Effector memory CD8-positive, alpha-beta T cell (primary cell): Measurements from ENCODE around the gene INPP5A.
A peak's percentile ranks its signal among the peaks of the same experiment; 100 is the strongest.

Source experiments
- ATAC-seq: fragments of 150-1000 bp; cut with Tn5 transposase; replicated peaks from 2 replicates; pipeline ENCODE4 v1.10.0; 2021; ENCODE audit warnings: mild to moderate bottlenecking, moderate library complexity
- DNase-seq, 3 experiments: peaks; one replicate each; pipeline ENCODE4 v3.0.0; 2021
- H3K27ac Mint-ChIP-seq, 2 donors: one replicate each; pipeline ENCODE4 v1.8.0; 2022; ENCODE audit warnings: mild to moderate bottlenecking in 2 of 2, mixed read lengths in 2 of 2, moderate library complexity in 2 of 2
- H3K27me3 Mint-ChIP-seq, 2 donors: one replicate each; pipeline ENCODE4 v1.8.0; 2022; ENCODE audit warnings: mixed read lengths in 2 of 2
- H3K36me3 Mint-ChIP-seq: one replicate; pipeline ENCODE4 v1.8.0; 2022; ENCODE audit warnings: mild to moderate bottlenecking, moderate library complexity, mixed read lengths; ENCODE audit not compliant: insufficient read depth
- H3K4me1 Mint-ChIP-seq, 2 donors: one replicate each; pipeline ENCODE4 v1.8.0; 2022; ENCODE audit warnings: low read depth in 2 of 2, mixed read lengths in 2 of 2
- H3K4me3 Mint-ChIP-seq, 2 donors: one replicate each; pipeline ENCODE4 v1.8.0; 2022; ENCODE audit warnings: mild to moderate bottlenecking in 2 of 2, mixed read lengths in 2 of 2, moderate library complexity in 2 of 2
- H3K9me3 Mint-ChIP-seq, 2 donors: one replicate each; pipeline ENCODE4 v1.8.0; 2022; ENCODE audit warnings: mixed read lengths in 2 of 2

INPP5A gene

DNA sequence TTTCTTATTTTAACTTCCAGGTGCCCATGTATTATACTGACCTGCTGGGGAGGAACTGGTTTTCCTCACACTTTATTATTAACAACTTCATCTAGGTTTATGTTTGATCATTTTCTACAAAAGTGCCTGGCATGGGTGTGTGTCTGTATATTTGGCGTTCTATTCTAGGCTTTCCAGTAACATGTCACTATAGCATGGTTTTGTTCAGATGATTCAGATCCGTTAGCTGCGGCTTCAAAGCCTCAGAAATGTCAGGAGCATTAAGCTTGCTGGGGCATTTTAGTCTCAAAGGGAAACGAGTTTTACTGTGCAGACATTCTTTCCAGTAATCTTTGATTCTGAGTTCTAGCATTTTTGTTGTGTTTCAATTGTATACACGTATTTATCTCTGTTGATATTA, 2.3 kb downstream of the INPP5A start:
- no peaks in the 10 kb centered on the region for H3K27me3 Mint-ChIP-seq
- H3K36me3 Mint-ChIP-seq, result peaks cover 13% of the 10 kb centered on the region
- no peak for ATAC-seq
- DNase-seq, result no peak
- H3K4me1 Mint-ChIP-seq, result peaks cover 41 to 49% of the 10 kb centered on the region in 2 donors
- H3K9me3 Mint-ChIP-seq, result no peaks in the 10 kb centered on the region
- peak overlapping the region in 1 of 2 donors; percentile 15 for H3K27ac Mint-ChIP-seq
- no peak overlapping the region for H3K4me3 Mint-ChIP-seq

DNA sequence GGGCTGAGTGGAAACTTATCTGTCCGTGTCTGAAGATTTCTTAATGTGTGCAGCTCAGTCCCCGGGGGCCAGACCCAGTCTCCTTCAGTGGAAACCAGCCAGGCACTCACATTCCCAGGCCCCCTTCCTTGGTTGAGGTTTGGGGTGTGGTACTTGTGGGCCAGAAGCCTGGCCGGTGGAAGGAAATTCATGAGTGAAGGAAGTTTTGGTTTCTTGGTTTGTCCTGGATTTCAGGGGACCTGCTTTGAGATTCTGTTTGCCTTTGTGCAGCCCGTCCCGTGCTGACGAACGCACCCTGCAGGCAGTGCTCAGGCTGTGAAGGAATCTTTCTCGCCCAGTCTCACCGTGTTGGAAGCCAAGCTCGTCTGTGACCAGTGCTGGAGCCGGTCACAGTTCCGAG, 2.9 kb downstream of the INPP5A start:
- peaks cover 37 to 47% of the 10 kb centered on the region in 2 donors for H3K4me1 Mint-ChIP-seq
- ATAC-seq, result no peak

DNA sequence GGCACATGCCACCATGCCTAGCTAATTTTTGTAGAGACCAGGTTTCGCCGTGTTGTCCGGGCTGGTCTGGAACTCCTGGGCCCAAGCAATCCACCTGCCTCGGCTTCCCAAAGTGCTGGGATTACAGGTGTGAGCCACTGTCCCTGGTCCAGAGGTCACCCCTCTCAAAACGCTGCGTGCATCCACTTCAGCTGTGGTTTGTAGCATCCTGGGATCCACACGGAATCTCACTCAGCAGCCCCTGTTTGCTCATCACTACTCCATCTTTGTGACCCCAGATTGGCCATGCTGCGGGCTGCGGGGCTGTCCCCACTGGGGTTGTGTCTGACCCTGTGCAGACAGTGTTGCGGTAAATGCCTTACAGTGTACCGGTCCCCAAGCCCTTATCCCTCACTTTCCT, 3.5 kb downstream of the INPP5A start:
- no peak for DNase-seq
- no peak for ATAC-seq
- Mint-ChIP-seq H3K36me3 (peaks cover 9% of the 10 kb centered on the region), H3K4me1 (peaks cover 37 to 51% of the 10 kb centered on the region in 2 donors), H3K9me3 (no peaks in the 10 kb centered on the region), H3K4me3 (peak overlapping the region in 1 of 2 donors; percentile 10), H3K27me3 (no peaks in the 10 kb centered on the region), H3K27ac (peak overlapping the region in 1 of 2 donors; percentile 44)

More for the DNA sequence above, 2.9 kb downstream of the INPP5A start:
- Mint-ChIP-seq H3K9me3 (no peaks in the 10 kb centered on the region), H3K27ac (no peak overlapping the region), H3K4me3 (no peak overlapping the region), H3K27me3 (no peaks in the 10 kb centered on the region), H3K36me3 (peaks cover 9% of the 10 kb centered on the region)
- DNase-seq, result no peak

DNA sequence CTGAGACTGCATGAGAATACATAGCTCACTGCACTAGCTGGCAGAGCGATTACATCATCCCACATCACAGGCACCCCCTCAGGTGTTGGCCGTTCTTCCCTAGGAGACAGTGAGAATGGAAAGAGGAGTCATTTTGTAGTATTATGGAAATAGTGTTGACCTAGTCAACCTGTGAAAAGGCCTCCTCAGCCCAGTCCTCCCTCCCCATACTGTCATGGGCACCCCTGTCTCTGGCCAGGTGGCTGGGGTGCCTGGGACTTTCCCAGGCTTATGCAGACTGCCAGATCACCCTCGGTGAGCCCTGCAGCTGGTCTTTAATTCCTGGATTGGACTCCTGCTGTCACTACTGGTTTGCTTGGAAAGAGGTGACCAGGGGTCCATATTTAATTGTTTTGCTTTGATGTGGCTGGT, 4.0 kb downstream of the INPP5A start:
- no peaks in the 10 kb centered on the region for H3K9me3 Mint-ChIP-seq
- H3K27ac Mint-ChIP-seq, result peak overlapping the region in 1 of 2 donors; percentile 44
- H3K4me3 Mint-ChIP-seq, result peak overlapping the region in 1 of 2 donors; percentile 10

DNA sequence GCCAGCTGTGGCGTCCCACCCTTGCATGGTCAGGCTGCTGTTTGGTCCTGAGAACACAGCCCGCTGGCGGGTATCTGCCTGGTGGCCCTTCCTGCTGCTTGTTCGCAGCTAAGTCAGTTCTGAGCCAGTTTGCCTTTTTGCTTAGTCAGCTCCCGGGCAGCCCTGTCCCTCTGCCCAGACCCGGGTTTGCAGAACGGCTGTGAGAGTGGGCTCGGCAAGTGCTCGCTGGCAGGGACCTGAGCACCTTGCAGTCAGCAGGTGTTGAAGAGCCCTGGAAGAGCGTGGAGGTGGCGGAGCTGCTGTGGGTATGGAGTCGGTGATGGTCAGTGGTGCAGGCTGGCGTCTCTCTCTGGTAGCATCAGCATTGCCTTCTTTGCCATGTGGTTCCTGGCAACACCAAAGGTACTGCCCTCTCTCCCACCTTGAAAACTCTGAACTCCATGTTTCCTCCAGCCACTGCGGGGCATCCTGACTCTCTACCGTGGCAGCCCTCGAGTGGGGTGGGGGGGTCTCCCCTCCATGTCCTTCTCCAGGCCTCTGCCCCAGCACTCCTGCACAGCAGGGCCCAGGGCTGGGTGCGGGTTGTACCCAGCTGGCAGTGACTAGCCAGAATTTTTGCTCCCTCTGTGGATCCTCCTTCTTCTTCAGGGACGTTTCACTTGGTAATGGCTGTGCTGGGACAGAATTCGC, 4.6 kb downstream of the INPP5A start:
- no peaks in the 10 kb centered on the region for H3K27me3 Mint-ChIP-seq
- ATAC-seq (no peak), DNase-seq (no peak)
- peaks cover 7% of the 10 kb centered on the region for H3K36me3 Mint-ChIP-seq
- H3K9me3 Mint-ChIP-seq, result no peaks in the 10 kb centered on the region
- H3K4me3 Mint-ChIP-seq, result peak overlapping the region in 1 of 2 donors; percentile 10
- peaks cover 33 to 53% of the 10 kb centered on the region in 2 donors for H3K4me1 Mint-ChIP-seq
- peak overlapping the region in 1 of 2 donors; percentile 44 for H3K27ac Mint-ChIP-seq

More for the DNA sequence above, 4.0 kb downstream of the INPP5A start:
- no peaks in the 10 kb centered on the region for H3K27me3 Mint-ChIP-seq
- ATAC-seq (no peak), DNase-seq (no peak)
- H3K4me1 Mint-ChIP-seq, result peaks cover 34 to 49% of the 10 kb centered on the region in 2 donors
- peaks cover 9% of the 10 kb centered on the region for H3K36me3 Mint-ChIP-seq

DNA sequence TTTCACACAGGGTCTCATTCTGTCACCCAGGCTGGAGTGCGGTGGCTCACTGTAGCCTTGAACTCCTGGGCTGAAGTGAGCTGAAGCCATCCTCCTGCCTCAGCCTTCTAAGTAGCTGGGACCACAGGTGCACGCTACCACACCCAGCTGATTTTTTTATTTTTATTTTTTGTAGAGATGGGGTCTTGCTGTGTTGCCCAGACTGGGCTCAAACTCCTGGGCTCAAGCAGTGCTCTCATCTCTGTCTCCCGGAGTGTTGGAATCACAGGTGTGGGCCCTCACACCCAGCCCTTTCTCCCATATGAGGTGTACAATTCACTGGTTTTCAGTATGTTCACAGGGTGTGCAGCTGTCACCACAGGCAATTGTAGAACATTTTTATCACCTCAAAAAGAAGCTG, 5.2 kb downstream of the INPP5A start:
- H3K4me1 Mint-ChIP-seq, result peaks cover 33 to 53% of the 10 kb centered on the region in 2 donors

DNA sequence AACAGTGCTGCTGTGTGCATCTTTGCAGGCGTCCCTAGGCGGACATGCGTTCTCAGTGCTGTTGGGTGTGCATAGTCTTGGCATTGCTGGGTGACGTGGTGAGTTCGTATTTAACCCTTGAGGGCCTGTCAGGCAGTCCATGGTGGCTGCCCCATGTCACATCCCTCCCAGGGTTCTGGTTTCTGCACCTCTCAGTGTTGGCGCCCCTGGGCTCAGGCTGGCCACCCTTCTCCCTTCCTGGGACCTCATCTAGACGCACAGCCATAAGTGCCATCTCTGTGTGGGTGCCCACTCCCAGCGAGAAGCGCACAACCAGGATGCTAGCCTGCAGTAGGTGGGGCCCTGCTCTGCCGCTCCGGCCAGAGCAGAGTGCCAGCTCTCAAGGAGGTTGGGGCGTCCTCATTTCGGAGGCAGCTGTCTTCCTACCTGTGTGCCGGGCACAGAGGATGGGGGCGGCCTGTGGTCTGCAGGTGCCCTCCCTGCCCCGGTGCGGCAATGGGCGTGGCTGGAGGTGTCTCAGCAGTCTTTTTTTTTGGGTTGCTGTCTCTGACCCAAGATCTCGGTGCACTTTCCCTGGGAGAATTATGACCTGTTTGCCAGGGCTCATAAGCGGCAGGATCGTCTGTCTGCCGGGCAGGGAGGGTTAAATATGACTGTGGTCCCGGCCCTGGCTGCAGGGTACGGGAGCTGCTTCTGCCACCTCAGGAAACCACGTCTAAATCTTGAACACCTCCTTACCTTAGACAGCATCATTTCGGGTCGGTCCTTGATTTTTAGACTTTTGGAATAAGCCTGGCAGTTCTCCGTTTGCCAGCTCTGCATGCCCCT, 6.5 kb downstream of the INPP5A start:
- Mint-ChIP-seq H3K4me1 (peaks cover 24 to 44% of the 10 kb centered on the region in 2 donors), H3K36me3 (peaks cover 6% of the 10 kb centered on the region), H3K9me3 (no peaks in the 10 kb centered on the region), H3K27ac (peak overlapping the region in 1 of 2 donors; percentile 70), H3K27me3 (no peaks in the 10 kb centered on the region), H3K4me3 (peak overlapping the region; percentile 80 to 81)
- ATAC-seq, result peak; percentile 40
- no peak for DNase-seq

More for the DNA sequence above, 5.2 kb downstream of the INPP5A start:
- ATAC-seq (no peak), DNase-seq (no peak)
- H3K4me3 Mint-ChIP-seq, result no peak overlapping the region
- H3K36me3 Mint-ChIP-seq, result peaks cover 2% of the 10 kb centered on the region
- no peaks in the 10 kb centered on the region for H3K9me3 Mint-ChIP-seq
- no peak overlapping the region for H3K27ac Mint-ChIP-seq
- no peaks in the 10 kb centered on the region for H3K27me3 Mint-ChIP-seq

DNA sequence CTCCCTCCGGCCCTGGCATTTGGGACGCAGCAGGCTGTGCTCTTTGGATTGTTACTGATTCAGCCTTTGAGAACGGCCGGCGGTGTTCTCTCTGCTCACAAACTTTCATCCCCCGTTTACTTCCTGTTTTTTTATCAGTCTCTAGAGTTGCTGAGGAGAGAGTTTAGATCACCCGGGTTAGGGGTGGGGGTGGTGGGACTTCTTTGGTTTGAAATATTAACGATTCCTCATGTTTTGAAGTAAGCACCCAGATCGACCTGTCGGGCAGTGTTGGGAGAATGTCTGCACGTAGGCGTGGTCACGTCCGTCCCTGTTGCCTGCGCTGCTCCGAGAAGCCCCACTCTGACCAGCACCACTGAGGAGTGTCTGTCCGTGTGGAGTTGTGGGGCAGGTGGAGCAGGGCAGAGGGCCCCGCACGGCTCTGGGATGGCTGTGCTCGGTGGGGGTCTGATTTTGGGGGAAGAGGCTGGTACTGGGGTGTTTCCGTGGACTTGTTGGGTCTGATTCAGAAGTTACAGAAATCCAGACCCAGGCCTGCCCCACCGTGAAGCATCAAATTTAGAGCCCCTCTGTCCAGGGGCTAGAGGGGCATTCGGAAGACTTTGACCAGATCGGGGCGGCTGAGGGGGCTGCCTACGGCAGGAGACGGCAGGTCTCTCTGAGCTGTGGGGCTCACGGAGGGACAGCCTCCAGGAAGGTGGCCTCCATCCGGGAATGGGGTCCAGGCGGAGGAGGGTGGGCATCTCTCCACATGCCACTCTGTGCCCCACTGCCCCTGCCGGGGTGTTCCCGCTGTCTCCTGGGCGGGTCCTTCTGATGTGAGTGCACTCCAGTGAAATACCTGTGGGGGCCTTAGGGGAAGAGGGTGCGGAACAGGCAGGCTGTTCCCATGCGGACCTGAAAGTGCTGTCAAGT, 7.4 kb downstream of the INPP5A start:
- Mint-ChIP-seq H3K4me3 (peak overlapping the region; percentile 80 to 81), H3K27me3 (no peaks in the 10 kb centered on the region), H3K27ac (peak overlapping the region in 1 of 2 donors; percentile 70), H3K4me1 (peaks cover 20 to 46% of the 10 kb centered on the region in 2 donors), H3K9me3 (no peaks in the 10 kb centered on the region), H3K36me3 (peaks cover 6% of the 10 kb centered on the region)
- ATAC-seq, result peak; percentile 37
- DNase-seq, result no peak

DNA sequence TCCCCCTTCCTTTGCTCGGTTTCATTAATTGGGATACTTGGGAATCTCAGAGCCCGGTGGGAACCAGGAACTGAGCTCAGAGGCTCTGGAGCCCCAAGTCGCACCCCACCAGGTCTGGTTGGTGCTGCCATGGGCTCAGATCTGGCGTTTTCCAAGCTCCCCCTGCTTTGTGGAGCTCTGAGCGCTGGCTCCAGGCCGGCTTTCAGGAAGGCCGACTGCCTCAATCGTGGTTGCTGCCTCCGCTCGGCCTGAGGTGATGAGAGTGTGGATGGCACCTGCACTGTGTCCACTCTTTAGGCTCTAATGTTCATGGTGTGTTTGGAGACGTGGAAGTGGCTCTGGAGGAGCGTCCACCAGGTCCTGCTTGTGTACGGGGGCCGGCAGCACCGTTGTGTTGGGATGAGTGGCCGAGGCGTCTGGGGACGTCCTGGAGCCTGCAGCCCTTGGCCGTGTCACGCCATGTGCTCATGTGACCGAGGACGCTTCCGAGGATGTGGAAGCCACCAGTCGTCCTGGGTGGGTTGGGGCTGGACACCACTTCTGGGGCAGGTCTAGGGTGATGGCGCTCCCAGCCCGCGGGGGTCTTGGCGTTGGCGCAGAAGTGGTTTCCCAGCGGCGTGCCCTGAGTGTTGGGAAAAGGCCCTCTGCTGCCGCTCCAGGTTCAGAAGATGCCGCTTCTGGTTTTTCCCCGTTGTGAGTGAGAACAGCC, 8.2 kb downstream of the INPP5A start:
- no peaks in the 10 kb centered on the region for H3K9me3 Mint-ChIP-seq
- no peak for ATAC-seq

DNA sequence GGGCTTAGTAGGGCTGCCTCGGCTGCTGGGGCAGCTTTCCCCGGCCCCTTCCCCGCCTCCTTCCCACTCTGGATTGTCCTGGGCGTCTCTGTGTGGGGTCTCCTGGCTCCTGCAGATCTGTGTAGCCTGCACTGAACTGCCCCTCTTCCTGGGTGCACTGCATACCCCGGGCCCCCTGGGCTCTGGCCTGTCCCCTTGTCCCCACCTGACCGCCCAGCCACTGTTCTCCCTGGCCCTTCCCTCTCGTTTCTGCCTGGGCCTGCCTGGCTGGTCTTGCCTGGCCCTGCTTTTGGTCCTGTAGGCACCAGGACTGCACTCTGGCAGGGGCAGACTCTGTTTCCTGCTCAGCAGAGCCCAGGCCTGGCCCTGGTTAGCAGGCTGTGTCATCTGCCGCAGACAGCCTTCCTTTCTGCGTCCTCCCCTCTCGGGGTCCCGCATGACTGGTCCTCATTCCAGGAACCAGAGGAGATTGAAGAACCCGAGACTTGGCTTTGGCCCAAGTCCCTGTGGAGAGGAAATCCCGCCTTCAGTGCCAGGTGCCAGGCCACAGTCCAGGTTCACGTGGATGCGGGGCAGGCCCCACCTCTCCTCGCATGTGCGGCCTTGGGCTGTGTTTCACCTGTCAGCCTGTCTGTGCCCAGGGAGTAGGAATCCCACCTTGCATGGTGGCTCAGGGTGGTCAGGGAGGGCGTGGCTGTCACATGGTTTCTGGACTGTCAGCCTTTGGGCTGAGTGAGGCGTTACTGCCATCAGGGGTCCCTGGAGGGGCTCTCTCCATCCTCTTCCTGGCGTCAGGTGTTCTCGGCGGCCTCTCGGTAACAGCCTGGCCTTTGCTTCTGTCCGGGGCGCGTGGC, 9.2 kb downstream of the INPP5A start:
- H3K27me3 Mint-ChIP-seq, result no peaks in the 10 kb centered on the region
- peak overlapping the region in 1 of 2 donors; percentile 17 for H3K4me3 Mint-ChIP-seq
- peaks cover 20 to 48% of the 10 kb centered on the region in 2 donors for H3K4me1 Mint-ChIP-seq
- H3K27ac Mint-ChIP-seq, result peak overlapping the region in 1 of 2 donors; percentile 36
- no peak for ATAC-seq
- H3K36me3 Mint-ChIP-seq, result peaks cover 6% of the 10 kb centered on the region
- no peak for DNase-seq
- H3K9me3 Mint-ChIP-seq, result no peaks in the 10 kb centered on the region

More for the DNA sequence above, 8.2 kb downstream of the INPP5A start:
- Mint-ChIP-seq H3K27me3 (no peaks in the 10 kb centered on the region), H3K4me3 (peak overlapping the region in 1 of 2 donors; percentile 17), H3K27ac (peak overlapping the region in 1 of 2 donors; percentile 70), H3K4me1 (peaks cover 12 to 47% of the 10 kb centered on the region in 2 donors), H3K36me3 (peaks cover 6% of the 10 kb centered on the region)
- DNase-seq, result no peak

DNA sequence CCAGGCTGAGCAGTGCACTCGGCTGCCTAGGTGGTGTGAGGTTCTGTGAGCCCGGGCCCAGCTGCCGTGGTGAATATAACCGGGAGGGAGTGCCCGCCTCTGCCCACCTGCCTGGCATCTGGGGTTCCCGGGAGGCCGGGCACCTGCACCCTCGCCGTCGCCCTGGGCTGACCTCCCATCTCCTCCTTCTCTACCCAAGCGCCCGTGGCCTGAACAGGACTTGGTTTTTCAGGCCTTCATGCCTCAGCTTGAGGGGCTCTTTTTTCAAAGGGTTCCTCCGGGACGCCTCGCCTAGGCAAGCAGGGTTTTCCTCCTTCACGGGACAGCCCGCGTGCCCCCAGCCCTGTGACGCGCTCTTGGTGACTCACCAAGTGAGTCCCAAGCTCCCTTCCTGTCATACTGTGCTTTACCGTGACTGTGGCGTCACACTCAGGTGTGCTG, 9.9 kb downstream of the INPP5A start:
- Mint-ChIP-seq H3K4me3 (no peak overlapping the region), H3K4me1 (peaks cover 22 to 50% of the 10 kb centered on the region in 2 donors)

More for the DNA sequence above, 9.9 kb downstream of the INPP5A start:
- peaks cover 6% of the 10 kb centered on the region for H3K36me3 Mint-ChIP-seq
- no peak for DNase-seq
- ATAC-seq, result peak; percentile 16
- H3K27me3 Mint-ChIP-seq, result no peaks in the 10 kb centered on the region
- no peaks in the 10 kb centered on the region for H3K9me3 Mint-ChIP-seq
- no peak overlapping the region for H3K27ac Mint-ChIP-seq
